Measurements from ENCODE around the gene APOE. TPM values are rescaled to one million over a fixed set of nuclear protein-coding genes. Genes with fewer than 3 reads are reported as not detected.
"Not testable (repeated sequence)": the region's sequence is repeated elsewhere in the genome, so short reads cannot be mapped to it uniquely, and the experiment has no call there.

Gene APOE
- total RNA-seq, 2 donors from 2014 or later = 36.3 to 78.9 TPM

DNA sequence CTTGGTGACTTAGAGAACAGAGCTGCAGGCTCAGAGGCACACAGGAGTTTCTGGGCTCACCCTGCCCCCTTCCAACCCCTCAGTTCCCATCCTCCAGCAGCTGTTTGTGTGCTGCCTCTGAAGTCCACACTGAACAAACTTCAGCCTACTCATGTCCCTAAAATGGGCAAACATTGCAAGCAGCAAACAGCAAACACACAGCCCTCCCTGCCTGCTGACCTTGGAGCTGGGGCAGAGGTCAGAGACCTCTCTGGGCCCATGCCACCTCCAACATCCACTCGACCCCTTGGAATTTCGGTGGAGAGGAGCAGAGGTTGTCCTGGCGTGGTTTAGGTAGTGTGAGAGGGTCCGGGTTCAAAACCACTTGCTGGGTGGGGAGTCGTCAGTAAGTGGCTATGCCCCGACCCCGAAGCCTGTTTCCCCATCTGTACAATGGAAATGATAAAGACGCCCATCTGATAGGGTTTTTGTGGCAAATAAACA, 18.7 kb downstream of the APOE start:
- peak overlapping the region; percentile 13 for H3K27ac ChIP-seq
- H3K4me1 ChIP-seq = no peaks in the 10 kb centered on the region
- TF ChIP-seq, protein P1, sequence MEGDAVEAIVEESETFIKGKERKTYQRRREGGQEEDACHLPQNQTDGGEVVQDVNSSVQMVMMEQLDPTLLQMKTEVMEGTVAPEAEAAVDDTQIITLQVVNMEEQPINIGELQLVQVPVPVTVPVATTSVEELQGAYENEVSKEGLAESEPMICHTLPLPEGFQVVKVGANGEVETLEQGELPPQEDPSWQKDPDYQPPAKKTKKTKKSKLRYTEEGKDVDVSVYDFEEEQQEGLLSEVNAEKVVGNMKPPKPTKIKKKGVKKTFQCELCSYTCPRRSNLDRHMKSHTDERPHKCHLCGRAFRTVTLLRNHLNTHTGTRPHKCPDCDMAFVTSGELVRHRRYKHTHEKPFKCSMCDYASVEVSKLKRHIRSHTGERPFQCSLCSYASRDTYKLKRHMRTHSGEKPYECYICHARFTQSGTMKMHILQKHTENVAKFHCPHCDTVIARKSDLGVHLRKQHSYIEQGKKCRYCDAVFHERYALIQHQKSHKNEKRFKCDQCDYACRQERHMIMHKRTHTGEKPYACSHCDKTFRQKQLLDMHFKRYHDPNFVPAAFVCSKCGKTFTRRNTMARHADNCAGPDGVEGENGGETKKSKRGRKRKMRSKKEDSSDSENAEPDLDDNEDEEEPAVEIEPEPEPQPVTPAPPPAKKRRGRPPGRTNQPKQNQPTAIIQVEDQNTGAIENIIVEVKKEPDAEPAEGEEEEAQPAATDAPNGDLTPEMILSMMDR (IDR thresholded peaks at IDR 0.05) = no peak
- H3K9ac ChIP-seq (ENCODE audit: low read depth in 2 of 2, low read length in 2 of 2) = no peak overlapping the region
- H3K27me3 ChIP-seq = no peaks in the 10 kb centered on the region
- no peaks in the 10 kb centered on the region for H3K36me3 ChIP-seq
- H3K4me3 ChIP-seq = no peak overlapping the region
- intact Hi-C loops (cut with DNase I) = no loop called here
- DNase-seq = no peak
- no peaks in the 10 kb centered on the region for H3K9me3 ChIP-seq

DNA sequence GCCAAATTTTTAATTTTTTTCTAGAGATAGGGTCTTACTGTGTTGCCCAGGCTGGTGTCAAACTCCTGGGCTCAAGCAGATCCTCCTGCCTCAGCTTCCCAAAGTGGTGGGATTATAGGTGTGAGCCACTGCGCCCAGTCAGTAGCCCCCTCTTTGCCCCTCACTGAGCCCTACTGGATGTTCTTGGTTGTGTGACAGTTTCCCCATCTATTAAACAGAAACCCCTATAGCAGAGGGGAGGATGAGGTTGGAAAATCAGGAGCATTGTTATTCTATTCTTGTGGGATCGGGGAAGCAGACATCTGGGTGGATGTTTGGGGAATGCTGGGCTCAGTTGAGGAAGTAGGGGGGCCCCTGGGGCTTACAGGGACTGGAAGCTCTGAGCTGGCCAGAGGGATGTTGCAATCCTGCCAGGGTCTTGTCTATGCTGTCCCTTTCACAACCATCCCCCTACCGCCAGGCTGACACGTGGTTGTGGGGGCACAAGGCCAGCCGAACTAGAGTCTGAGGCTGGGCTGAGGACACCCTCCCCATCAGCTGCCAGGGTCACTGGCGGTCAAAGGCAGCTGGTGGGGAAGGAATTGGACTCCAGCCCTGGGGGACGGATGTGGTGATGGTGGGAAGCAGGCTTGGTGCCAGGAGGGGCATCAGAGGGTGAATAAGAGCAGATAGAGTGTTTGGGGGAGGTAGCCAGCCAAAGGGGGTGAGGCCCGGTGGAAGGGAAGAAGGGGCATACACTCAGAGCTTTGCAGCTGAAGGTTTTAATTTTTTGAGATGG, 19.7 kb downstream of the APOE start:
- H3K9me3 ChIP-seq = no peaks in the 10 kb centered on the region
- intact Hi-C loops (cut with DNase I) = no loop called here
- no peak overlapping the region for H3K9ac ChIP-seq (ENCODE audit: low read depth in 2 of 2, low read length in 2 of 2)
- H3K27ac ChIP-seq = peak overlapping the region; percentile 13
- no peaks in the 10 kb centered on the region for H3K36me3 ChIP-seq
- H3K4me1 ChIP-seq = no peaks in the 10 kb centered on the region
- no peak overlapping the region for H3K4me3 ChIP-seq
- peak; percentile 68 for DNase-seq
- TF ChIP-seq, protein P1 (IDR thresholded peaks at IDR 0.05) = no peak
- no peaks in the 10 kb centered on the region for H3K27me3 ChIP-seq

- H3K9ac ChIP-seq (ENCODE audit: low read depth in 2 of 2, low read length in 2 of 2); H3K4me1 ChIP-seq; H3K27ac ChIP-seq; H3K4me3 ChIP-seq; H3K27me3 ChIP-seq; DNase-seq; H3K36me3 ChIP-seq; intact Hi-C loops (cut with DNase I); H3K9me3 ChIP-seq: not testable (repeated sequence)
Observed at GRCh38 chr19:44926245-44927077, 20.9 kb downstream of the APOE start.

- no peak overlapping the region for H3K27ac ChIP-seq
Observed at GRCh38 chr19:44927746-44928145, 22.1 kb downstream of the APOE start.

DNA sequence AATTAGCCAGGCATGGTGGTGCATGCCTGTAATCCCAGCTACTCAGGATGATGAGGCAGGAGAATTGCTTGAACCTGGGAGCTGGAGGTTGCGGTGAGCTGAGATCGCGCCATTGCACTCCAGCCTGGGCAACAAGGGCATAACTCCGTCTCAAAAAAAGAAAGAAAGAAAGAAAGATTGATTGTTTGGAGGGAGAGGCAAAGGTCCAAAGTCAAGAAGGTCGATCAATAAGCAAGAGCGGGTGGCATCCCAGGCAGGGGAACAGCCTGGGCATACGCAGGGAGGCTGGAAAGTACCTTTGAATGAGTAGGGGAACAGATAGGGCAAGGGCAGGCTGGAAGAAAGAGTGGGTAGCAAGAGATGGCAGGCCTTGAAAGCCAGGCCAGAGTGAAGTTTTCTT, 24.5 kb downstream of the APOE start:
- H3K4me1 ChIP-seq = no peaks in the 10 kb centered on the region
- H3K9me3 ChIP-seq = no peaks in the 10 kb centered on the region
- H3K27ac ChIP-seq = no peak overlapping the region
- no peak overlapping the region for H3K4me3 ChIP-seq
- intact Hi-C loops (cut with DNase I) = no loop called here
- DNase-seq = no peak
- no peaks in the 10 kb centered on the region for H3K36me3 ChIP-seq
- no peak overlapping the region for H3K9ac ChIP-seq (ENCODE audit: low read depth in 2 of 2, low read length in 2 of 2)
- no peaks in the 10 kb centered on the region for H3K27me3 ChIP-seq
- TF ChIP-seq, protein P1 (IDR thresholded peaks at IDR 0.05) = no peak

More at GRCh38 chr19:44927746-44928145, 22.1 kb downstream of the APOE start:
- intact Hi-C loops (cut with DNase I) = no loop called here
- no peak overlapping the region for H3K9ac ChIP-seq (ENCODE audit: low read depth in 2 of 2, low read length in 2 of 2)
- no peaks in the 10 kb centered on the region for H3K4me1 ChIP-seq
- TF ChIP-seq, protein P1 (IDR thresholded peaks at IDR 0.05) = no peak
- H3K27me3 ChIP-seq = no peaks in the 10 kb centered on the region
- no peaks in the 10 kb centered on the region for H3K9me3 ChIP-seq
- no peaks in the 10 kb centered on the region for H3K36me3 ChIP-seq
- H3K4me3 ChIP-seq = no peak overlapping the region
- no peak for DNase-seq

All from colonic mucosa (tissue), 4 donors.